ENCODE results near the gene PDE4D.

The PDE4D gene

GRCh38 chr5:59783264-59783663 is 110.3 kb downstream of the PDE4D start:
- Histone ChIP-seq H3K27me3 (ENCODE audit: insufficient read depth, insufficient read length) (no peaks in the 10 kb centered on the region), H3K4me1 (ENCODE audit: insufficient read depth, insufficient read length) (no peaks in the 10 kb centered on the region), H3K36me3 (ENCODE audit: insufficient read depth, insufficient read length, low read length) (no peaks in the 10 kb centered on the region), H3K9me3 (ENCODE audit: insufficient read depth, low read length) (no peaks in the 10 kb centered on the region), H3K4me3 (ENCODE audit: insufficient read length, low read depth) (no peak overlapping the region), H3K9ac (ENCODE audit: insufficient read length, low read depth) (no peak overlapping the region)
- no peak for DNase-seq (ENCODE audit: low read depth, low spot score)
- TF ChIP-seq ZNF274 (IDR thresholded peaks at IDR 0.05; ENCODE audit: low read depth, low read length), result no peak
- TF ChIP-seq SUZ12 (IDR thresholded peaks at IDR 0.05; ENCODE audit: extremely low read depth, insufficient read depth, insufficient read length), result no peak
- no peak for TF ChIP-seq YY1 (IDR thresholded peaks at IDR 0.05; ENCODE audit: insufficient read depth, insufficient read length)

- no peak for TF ChIP-seq SUZ12 (IDR thresholded peaks at IDR 0.05; ENCODE audit: extremely low read depth, insufficient read depth, insufficient read length)
- no peak for TF ChIP-seq YY1 (IDR thresholded peaks at IDR 0.05; ENCODE audit: insufficient read depth, insufficient read length)
Measured at GRCh38 chr5:59782856-59783255, 110.7 kb downstream of the PDE4D start.

DNA sequence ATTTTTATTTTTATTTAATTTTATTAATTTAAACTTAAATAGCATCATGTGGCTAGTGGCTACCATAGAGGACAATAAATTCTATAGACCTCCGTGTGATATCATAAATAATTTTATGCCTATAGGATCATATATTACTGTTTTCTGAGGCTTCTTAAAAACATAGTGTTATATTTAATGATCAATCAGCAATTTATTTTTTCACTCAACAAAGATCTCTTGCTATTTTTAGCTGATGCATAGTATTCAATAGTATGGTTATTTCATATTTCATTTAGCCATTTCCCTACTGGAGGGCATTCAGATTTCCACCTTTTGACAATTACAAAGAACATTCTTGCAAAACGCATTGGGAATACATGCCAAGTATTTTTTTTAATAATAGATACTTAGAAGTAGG is 114.1 kb downstream of the PDE4D start:
- no peak for TF ChIP-seq SUZ12 (IDR thresholded peaks at IDR 0.05; ENCODE audit: extremely low read depth, insufficient read depth, insufficient read length)
- TF ChIP-seq ZNF274 (IDR thresholded peaks at IDR 0.05; ENCODE audit: low read depth, low read length), result no peak
- TF ChIP-seq YY1 (IDR thresholded peaks at IDR 0.05; ENCODE audit: insufficient read depth, insufficient read length), result no peak
- DNase-seq (ENCODE audit: low read depth, low spot score), result no peak
- H3K36me3 ChIP-seq (ENCODE audit: insufficient read depth, insufficient read length, low read length), result no peaks in the 10 kb centered on the region
- H3K9ac ChIP-seq (ENCODE audit: insufficient read length, low read depth), result no peak overlapping the region
- H3K4me3 ChIP-seq (ENCODE audit: insufficient read length, low read depth), result no peak overlapping the region
- H3K9me3 ChIP-seq (ENCODE audit: insufficient read depth, low read length), result no peaks in the 10 kb centered on the region
- no peaks in the 10 kb centered on the region for H3K4me1 ChIP-seq (ENCODE audit: insufficient read depth, insufficient read length)
- H3K27me3 ChIP-seq (ENCODE audit: insufficient read depth, insufficient read length), result no peaks in the 10 kb centered on the region

More at GRCh38 chr5:59782856-59783255, 110.7 kb downstream of the PDE4D start:
- H3K36me3 ChIP-seq (ENCODE audit: insufficient read depth, insufficient read length, low read length), result no peaks in the 10 kb centered on the region
- H3K9ac ChIP-seq (ENCODE audit: insufficient read length, low read depth), result no peak overlapping the region
- no peaks in the 10 kb centered on the region for H3K4me1 ChIP-seq (ENCODE audit: insufficient read depth, insufficient read length)
- H3K4me3 ChIP-seq (ENCODE audit: insufficient read length, low read depth), result no peak overlapping the region
- no peaks in the 10 kb centered on the region for H3K27me3 ChIP-seq (ENCODE audit: insufficient read depth, insufficient read length)
- H3K9me3 ChIP-seq (ENCODE audit: insufficient read depth, low read length), result no peaks in the 10 kb centered on the region
- DNase-seq (ENCODE audit: low read depth, low spot score), result no peak

DNA sequence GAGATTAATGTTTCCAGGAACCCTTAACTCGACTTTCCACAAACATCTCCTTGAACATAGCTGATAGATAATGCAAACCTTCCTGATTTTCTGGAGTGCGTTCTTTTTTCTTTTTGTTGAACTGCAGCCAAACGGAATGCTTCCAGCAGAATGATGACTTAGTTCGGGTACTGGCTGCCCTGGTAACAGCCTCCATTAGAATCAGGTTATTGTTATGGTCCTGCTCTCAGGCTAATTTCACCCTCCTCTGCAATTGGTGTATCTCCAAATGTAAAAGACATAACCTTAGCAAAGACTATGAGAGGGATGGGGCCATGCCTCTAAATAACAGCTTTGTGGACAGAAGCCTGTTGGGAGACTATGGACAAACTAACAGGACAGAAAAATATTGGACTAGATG is 116.5 kb downstream of the PDE4D start:
- H3K27me3 ChIP-seq (ENCODE audit: insufficient read depth, insufficient read length), result no peaks in the 10 kb centered on the region
- no peaks in the 10 kb centered on the region for H3K4me1 ChIP-seq (ENCODE audit: insufficient read depth, insufficient read length)
- no peak overlapping the region for H3K4me3 ChIP-seq (ENCODE audit: insufficient read length, low read depth)
- H3K36me3 ChIP-seq (ENCODE audit: insufficient read depth, insufficient read length, low read length), result no peaks in the 10 kb centered on the region
- H3K9ac ChIP-seq (ENCODE audit: insufficient read length, low read depth), result no peak overlapping the region
- no peak for TF ChIP-seq SUZ12 (IDR thresholded peaks at IDR 0.05; ENCODE audit: extremely low read depth, insufficient read depth, insufficient read length)
- TF ChIP-seq YY1 (IDR thresholded peaks at IDR 0.05; ENCODE audit: insufficient read depth, insufficient read length), result no peak
- no peak for TF ChIP-seq ZNF274 (IDR thresholded peaks at IDR 0.05; ENCODE audit: low read depth, low read length)
- DNase-seq (ENCODE audit: low read depth, low spot score), result no peak
- no peaks in the 10 kb centered on the region for H3K9me3 ChIP-seq (ENCODE audit: insufficient read depth, low read length)

- peaks cover 7% of the 10 kb centered on the region for H3K27me3 ChIP-seq (ENCODE audit: insufficient read depth, insufficient read length)
- no peaks in the 10 kb centered on the region for H3K36me3 ChIP-seq (ENCODE audit: insufficient read depth, insufficient read length, low read length)
- no peak overlapping the region for H3K9ac ChIP-seq (ENCODE audit: insufficient read length, low read depth)
- H3K4me3 ChIP-seq (ENCODE audit: insufficient read length, low read depth), result no peak overlapping the region
- no peak for DNase-seq (ENCODE audit: low read depth, low spot score)
- H3K4me1 ChIP-seq (ENCODE audit: insufficient read depth, insufficient read length), result no peaks in the 10 kb centered on the region
- no peak for TF ChIP-seq ZNF274 (IDR thresholded peaks at IDR 0.05; ENCODE audit: low read depth, low read length)
- TF ChIP-seq SUZ12 (IDR thresholded peaks at IDR 0.05; ENCODE audit: extremely low read depth, insufficient read depth, insufficient read length), result no peak
- TF ChIP-seq YY1 (IDR thresholded peaks at IDR 0.05; ENCODE audit: insufficient read depth, insufficient read length), result no peak
- H3K9me3 ChIP-seq (ENCODE audit: insufficient read depth, low read length), result no peaks in the 10 kb centered on the region
Measured at GRCh38 chr5:59773294-59773693, 120.2 kb downstream of the PDE4D start.

- H3K27me3 ChIP-seq (ENCODE audit: insufficient read depth, insufficient read length), result peaks cover 12% of the 10 kb centered on the region
- no peak for DNase-seq (ENCODE audit: low read depth, low spot score)
- H3K4me1 ChIP-seq (ENCODE audit: insufficient read depth, insufficient read length), result no peaks in the 10 kb centered on the region
- no peak for TF ChIP-seq SUZ12 (IDR thresholded peaks at IDR 0.05; ENCODE audit: extremely low read depth, insufficient read depth, insufficient read length)
- TF ChIP-seq ZNF274 (IDR thresholded peaks at IDR 0.05; ENCODE audit: low read depth, low read length), result no peak
- no peak for TF ChIP-seq YY1 (IDR thresholded peaks at IDR 0.05; ENCODE audit: insufficient read depth, insufficient read length)
- H3K9ac ChIP-seq (ENCODE audit: insufficient read length, low read depth), result no peak overlapping the region
- no peaks in the 10 kb centered on the region for H3K36me3 ChIP-seq (ENCODE audit: insufficient read depth, insufficient read length, low read length)
- H3K9me3 ChIP-seq (ENCODE audit: insufficient read depth, low read length), result no peaks in the 10 kb centered on the region
- H3K4me3 ChIP-seq (ENCODE audit: insufficient read length, low read depth), result no peak overlapping the region
Measured at GRCh38 chr5:59772757-59773156, 120.8 kb downstream of the PDE4D start.

DNA sequence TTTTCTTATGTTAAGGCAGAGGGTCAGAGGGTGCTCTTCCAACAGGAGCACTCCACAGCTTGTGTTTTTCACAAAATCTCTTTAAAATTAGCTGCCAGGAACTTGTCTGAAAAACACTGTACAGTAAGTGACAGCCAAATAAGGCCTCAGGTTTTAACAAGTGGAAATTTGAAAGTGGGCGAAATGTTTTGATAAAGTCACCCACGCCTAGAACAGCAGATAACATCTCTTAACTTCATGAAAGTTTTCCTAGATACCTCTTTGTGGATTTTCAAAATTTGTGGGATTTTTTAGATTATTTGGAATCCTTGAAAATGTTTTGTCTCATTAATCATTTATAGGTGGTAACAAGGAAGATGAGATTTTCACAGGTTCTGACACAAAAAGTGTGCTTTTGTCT is 121.3 kb downstream of the PDE4D start:
- H3K4me3 ChIP-seq (ENCODE audit: insufficient read length, low read depth), result no peak overlapping the region
- H3K36me3 ChIP-seq (ENCODE audit: insufficient read depth, insufficient read length, low read length), result no peaks in the 10 kb centered on the region
- no peaks in the 10 kb centered on the region for H3K4me1 ChIP-seq (ENCODE audit: insufficient read depth, insufficient read length)
- no peak for DNase-seq (ENCODE audit: low read depth, low spot score)
- TF ChIP-seq ZNF274 (IDR thresholded peaks at IDR 0.05; ENCODE audit: low read depth, low read length) (no peak), SUZ12 (IDR thresholded peaks at IDR 0.05; ENCODE audit: extremely low read depth, insufficient read depth, insufficient read length) (no peak), YY1 (IDR thresholded peaks at IDR 0.05; ENCODE audit: insufficient read depth, insufficient read length) (no peak)
- no peak overlapping the region for H3K9ac ChIP-seq (ENCODE audit: insufficient read length, low read depth)
- H3K9me3 ChIP-seq (ENCODE audit: insufficient read depth, low read length), result no peaks in the 10 kb centered on the region
- H3K27me3 ChIP-seq (ENCODE audit: insufficient read depth, insufficient read length), result peaks cover 16% of the 10 kb centered on the region

DNA sequence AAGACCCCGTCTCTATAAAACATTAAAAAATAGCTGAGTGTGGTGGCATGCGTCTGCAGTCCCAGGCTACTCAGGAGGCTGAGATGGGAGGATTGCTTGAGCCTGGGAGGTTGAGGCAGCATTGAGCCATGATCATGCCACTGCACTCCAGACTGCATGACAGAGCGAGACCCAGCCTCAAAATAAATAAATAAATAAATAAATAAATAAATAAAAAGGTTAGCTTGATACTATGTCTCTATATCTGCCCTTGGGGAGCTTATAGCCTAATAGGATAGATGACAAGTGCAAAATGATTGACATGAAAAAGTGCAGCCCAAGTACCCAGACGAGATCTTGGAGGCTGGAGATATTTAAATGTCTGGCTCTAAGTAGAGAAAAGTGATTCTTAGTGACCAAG is 122.6 kb downstream of the PDE4D start:
- Histone ChIP-seq H3K4me1 (ENCODE audit: insufficient read depth, insufficient read length) (no peaks in the 10 kb centered on the region), H3K27me3 (ENCODE audit: insufficient read depth, insufficient read length) (peaks cover 16% of the 10 kb centered on the region), H3K9me3 (ENCODE audit: insufficient read depth, low read length) (no peaks in the 10 kb centered on the region), H3K4me3 (ENCODE audit: insufficient read length, low read depth) (no peak overlapping the region), H3K36me3 (ENCODE audit: insufficient read depth, insufficient read length, low read length) (no peaks in the 10 kb centered on the region), H3K9ac (ENCODE audit: insufficient read length, low read depth) (no peak overlapping the region)
- no peak for TF ChIP-seq ZNF274 (IDR thresholded peaks at IDR 0.05; ENCODE audit: low read depth, low read length)
- TF ChIP-seq SUZ12 (IDR thresholded peaks at IDR 0.05; ENCODE audit: extremely low read depth, insufficient read depth, insufficient read length), result no peak
- no peak for TF ChIP-seq YY1 (IDR thresholded peaks at IDR 0.05; ENCODE audit: insufficient read depth, insufficient read length)
- no peak for DNase-seq (ENCODE audit: low read depth, low spot score)

Data from NT2/D1 (cell line).